PFSK-1 (cell line): ENCODE data around the gene RALA.

ENCODE experiments used
- FOXP2 ChIP-seq: optimal IDR thresholded peaks from 2 replicates; pipeline ENCODE3; 2011; ENCODE audit warnings: borderline replicate concordance, control low read depth, inconsistent platforms; ENCODE audit not compliant: insufficient read depth; ENCODE audit errors: extremely low read length, extremely low read depth
- POLR2AphosphoS5 ChIP-seq: IDR thresholded peaks from 2 replicates; pipeline ENCODE4 v1.6.1; 2012; ENCODE audit warnings: low read depth, mild to moderate bottlenecking, control low read depth, low read length, moderate library complexity
- REST ChIP-seq, 2 experiments: IDR thresholded peaks; 2 replicates each; pipeline versions ENCODE4 v1.6.1 to v1.8.0; 2011 to 2012; ENCODE audit warnings: low read depth in 2 of 2, low read length in 2 of 2, control low read depth in 1 of 2, inconsistent platforms in 1 of 2, mild to moderate bottlenecking in 1 of 2, moderate library complexity in 1 of 2; ENCODE audit not compliant: insufficient read depth in 1 of 2
- SIN3A ChIP-seq: IDR thresholded peaks from 2 replicates; pipeline ENCODE4 v1.6.1; 2012; ENCODE audit warnings: mild to moderate bottlenecking, low read length, moderate library complexity, borderline replicate concordance; ENCODE audit not compliant: insufficient read depth
- TAF1 ChIP-seq: IDR thresholded peaks from 2 replicates; pipeline ENCODE4 v1.6.1; 2012; ENCODE audit warnings: low read length, control low read depth, borderline replicate concordance; ENCODE audit not compliant: insufficient read depth

- no peak for TF ChIP-seq SIN3A
- no peak for TF ChIP-seq REST (IDR thresholded peaks at IDR 0.05; ENCODE audit: insufficient read depth in 1 of 2, low read depth in 2 of 2, low read length in 2 of 2)
- TF ChIP-seq POLR2AphosphoS5, result no peak
- no peak for TF ChIP-seq TAF1
- TF ChIP-seq FOXP2, result no peak
Observed at GRCh38 chr7:39691821-39692220, 68.4 kb downstream of the RALA start.
